Measurements from ENCODE around the gene MTM1.

The MTM1 gene

DNA sequence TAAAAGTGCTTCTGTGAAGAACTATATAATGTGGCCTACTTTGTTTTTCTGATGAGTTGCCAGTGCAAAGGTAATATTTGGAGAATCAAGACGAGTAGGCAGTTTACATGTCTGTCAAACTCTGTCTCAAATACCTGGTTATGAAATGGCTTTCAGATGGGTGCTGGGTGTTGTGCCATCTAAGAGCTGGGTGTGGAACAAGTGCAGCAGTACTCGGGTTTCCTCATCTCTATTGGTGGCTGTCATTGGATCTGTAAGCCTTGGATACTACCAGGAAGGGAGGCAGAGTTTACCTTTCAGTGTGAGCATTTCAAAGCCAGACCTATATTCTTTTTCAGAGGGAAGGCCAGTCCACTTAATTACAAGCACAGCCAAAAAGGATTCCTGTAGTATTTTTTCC lies 37.2 kb downstream of the MTM1 start:
- no peak for DNase-seq (ENCODE audit: low read depth)

DNA sequence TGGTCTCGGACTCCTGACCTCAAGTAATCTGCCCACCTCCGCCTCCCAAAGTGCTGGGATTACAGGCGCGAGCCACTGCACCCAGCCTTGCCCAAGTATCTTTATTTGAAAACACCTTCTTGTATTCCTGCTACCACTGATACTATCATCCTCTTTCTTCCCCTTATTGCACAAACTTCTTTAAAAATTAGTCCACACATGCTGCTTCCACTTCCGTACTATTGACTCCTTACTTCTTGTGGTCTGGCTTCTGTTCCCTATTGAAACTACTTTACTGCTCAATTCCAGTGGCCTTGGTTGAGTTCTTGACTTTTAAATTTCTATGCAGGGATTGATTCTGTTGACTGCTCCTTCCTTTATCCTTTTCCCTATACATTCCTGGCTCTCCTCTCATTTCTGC lies 38.8 kb downstream of the MTM1 start:
- no peak for DNase-seq (ENCODE audit: low read depth)

DNA sequence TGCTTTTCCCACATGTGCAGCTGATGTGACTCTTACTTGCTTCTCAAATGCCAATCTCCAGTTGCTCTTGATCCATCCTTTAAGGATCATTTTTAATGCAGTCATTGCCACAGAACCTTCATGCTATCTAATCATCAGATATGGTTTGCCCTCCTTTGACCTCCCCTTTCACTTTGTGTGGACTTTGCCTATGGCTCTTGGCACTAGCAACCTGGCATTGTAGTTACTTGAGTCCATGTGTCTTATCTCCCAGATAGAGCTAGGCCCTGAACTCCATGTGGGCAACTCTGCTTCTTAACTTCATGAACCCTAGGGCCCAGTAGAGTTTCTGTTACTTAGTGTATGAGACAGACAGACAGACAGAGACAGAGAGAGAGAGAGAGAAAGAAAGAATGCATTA lies 41.6 kb downstream of the MTM1 start:
- DNase-seq (ENCODE audit: low read depth), result no peak

DNA sequence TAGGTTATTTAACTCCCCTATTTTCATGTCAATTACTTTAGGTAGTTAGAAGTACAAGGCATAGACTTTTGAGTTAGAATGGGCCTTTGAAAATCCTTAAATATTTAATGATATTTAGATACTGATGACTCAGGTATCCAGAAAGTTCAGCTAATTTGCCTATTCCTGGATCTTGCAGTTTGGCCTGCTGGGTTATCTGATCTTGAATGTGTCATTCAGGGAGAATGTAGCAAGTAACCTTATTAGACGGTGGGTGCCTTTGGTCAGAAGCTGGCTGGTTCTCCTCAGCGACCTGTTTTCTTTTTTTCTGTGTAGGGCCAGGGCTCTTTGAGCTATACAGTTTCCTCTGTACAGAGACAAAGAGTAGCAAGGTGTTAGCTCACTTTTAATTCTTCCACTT lies 42.0 kb downstream of the MTM1 start:
- DNase-seq (ENCODE audit: low read depth), result no peak

DNA sequence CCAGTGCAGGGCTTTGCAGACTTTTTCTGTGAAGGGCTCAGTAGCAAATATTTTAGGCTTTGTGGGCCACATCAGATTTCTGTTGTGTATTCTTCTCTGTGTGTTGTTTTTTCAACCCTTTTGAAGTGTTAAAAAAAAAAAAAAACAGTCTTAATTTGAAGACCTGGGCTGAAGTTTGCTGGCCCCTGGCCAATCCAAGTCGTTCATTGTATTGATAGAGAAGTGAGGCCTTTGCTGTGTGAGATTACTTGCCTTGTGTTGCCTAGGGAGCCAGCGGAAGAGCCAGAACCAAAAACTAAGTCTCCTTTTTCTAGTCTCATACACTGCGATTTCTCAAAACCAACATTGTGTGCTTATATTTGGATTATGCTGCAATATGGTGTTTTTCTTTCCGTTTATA lies 46.9 kb downstream of the MTM1 start:
- no peak for DNase-seq (ENCODE audit: low read depth)

DNA sequence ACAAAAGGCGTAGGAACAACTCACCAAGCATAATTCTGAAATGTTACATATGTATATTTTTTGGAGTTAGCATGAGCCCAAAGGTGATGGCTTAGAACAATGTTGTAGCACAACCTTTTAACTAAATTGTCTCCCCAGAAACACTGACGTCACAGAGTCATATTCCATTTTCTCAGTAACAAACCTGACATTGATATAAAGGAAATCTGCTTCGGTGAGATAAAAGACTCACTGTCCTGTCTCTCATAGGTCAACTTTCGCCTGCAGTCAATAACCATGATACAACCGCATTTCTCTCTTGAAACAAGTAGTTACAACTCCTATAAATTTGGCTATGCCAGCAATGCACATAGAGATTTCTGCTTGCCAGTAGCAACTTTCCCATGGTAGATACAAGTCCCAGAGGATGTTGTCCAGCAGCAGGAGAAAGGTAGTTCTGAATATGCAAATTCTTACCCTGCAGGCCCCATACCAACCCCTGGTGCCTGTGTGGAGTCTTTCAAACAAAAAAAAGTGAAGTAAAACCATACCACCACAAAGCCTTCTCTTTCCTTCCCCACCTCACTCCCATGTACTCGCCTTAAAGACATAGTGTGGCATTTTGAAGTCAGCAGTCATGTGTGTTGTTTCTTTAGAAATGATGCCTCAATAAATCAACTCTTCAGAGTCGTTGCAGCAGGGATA lies 47.9 kb downstream of the MTM1 start:
- no peak for DNase-seq (ENCODE audit: low read depth)

DNA sequence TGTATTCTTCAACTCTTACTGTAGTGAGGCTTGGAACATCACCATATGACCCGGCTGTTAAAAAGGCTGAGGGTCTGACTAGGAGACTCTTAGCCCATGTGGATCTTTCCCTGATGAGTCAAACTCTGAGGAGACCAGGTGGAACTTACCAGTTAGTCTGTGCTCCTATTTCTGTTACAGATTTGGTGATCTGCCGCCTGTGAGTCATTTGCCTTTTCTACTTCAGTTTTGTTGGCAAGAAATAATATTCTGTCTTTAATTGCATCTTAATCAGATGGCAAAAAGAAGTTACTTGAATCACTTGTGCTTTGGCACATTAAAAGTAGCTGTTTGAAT lies 48.4 kb downstream of the MTM1 start:
- no peak for DNase-seq (ENCODE audit: low read depth)

DNA sequence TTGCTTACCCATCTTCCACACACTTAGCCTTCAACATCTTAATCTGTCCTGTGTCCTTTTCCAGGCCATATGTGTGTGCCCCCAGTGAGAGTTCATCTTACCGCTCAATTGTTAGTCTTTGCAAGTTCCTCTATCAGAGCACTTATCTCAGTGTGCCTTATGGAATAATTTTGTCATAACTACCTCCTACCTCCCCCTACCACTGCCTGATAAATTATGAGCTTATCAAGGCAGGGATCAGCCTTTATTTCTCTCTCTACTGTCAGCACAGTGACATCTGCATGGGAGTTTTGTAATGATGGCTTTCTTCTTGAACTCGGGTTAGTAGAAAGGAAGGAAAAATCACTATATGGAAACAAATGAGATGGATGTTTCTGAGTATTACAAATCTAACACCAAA lies 53.2 kb downstream of the MTM1 start:
- DNase-seq (ENCODE audit: low read depth), result no peak

DNA sequence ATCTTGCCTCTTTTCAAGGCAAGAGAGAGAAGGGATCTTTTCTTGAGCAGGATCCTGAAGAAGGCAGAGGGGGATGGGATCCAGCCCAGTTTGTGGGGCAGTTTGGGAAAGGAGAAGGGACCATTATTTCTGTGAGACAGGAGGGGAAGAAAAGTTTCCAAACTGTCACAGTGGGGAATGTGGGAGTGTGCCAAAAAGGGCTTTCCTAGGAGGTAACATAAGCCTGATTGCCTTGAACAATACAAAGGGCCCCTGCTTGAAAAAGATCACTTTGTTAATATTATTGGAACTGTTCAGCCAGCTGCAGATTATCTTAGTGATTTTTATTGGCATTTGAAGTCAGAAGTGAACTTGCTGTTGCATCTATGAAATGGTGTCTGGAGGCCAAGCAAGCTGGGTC lies 55.2 kb downstream of the MTM1 start:
- no peak for DNase-seq (ENCODE audit: low read depth)

DNA sequence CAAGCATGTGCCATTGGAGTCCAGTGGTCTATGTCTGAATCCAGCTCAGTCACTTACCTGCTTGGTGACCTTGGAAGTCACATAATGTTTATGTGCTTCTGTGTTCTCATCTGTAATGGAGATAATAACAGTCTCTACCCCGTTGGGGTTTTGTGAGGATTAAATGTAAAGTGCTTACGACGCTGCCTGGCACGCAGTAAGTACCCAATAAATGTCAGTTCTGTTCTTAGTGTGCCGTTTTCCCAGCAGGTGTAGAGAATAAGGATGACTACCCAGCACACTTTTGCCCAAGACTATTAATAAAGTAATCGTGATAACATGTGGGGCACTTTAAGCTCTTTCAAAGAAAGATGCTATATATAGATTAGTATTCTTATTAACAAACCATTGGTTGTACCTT lies 56.7 kb downstream of the MTM1 start:
- DNase-seq (ENCODE audit: low read depth), result no peak

DNA sequence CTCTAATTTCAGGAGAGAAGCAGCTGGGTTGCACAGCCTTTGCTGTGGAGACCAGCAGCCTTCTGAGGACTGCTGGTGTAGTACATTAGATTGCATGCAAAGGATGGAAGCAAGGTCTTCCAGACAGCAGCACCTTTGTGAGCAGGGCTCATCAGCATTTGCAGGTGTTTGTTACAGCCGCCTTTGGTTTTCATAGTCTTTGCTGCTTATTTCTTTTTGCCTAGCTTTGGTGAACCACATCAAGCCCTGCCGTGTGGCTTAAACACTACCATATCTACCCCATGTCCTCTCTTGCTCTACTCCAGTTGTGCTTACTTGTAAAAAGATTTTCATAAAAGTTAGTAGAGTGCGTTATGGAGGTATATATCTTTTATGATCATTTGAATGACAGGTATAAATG lies 57.5 kb downstream of the MTM1 start:
- DNase-seq (ENCODE audit: low read depth), result no peak

DNA sequence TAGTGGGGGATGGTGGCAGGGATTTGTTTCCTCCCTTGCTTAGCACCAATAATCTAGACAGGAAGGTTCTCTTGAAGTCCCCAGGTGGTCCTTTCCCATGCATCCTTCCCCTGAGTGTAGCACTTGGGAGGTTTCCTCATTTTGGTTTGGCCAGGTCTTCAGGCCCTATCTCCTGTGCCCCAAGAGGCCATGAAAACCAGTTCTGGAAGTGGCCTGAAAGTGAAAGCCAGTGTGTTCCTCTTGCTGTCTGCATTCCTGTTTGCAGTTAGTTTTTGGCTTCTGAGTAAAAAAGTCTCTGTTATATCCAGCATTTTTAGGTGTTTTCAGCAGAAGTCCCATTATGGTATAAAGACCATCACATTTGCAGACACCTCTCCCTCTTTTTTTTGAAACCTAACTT lies 59.5 kb downstream of the MTM1 start:
- DNase-seq (ENCODE audit: low read depth), result no peak

DNA sequence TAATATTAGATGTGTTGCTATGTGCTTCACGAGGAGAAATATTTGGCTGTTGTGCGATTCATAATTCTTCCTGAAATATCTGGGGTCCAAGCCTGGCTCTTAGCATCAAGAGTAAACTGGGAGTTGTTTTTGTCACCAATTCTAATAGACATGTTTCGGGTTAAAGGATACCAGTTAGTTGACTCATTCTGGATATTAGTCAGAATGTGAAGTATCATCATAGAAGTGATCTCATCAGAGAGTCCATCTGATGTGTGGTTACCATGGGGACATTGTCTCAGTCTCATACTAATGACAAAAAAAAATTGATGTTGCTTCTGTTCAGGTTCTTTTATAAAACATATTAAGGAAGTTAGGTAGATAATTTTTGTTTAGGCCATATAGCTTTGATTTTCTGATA lies 67.5 kb downstream of the MTM1 start:
- no peak for DNase-seq (ENCODE audit: low read depth)

DNA sequence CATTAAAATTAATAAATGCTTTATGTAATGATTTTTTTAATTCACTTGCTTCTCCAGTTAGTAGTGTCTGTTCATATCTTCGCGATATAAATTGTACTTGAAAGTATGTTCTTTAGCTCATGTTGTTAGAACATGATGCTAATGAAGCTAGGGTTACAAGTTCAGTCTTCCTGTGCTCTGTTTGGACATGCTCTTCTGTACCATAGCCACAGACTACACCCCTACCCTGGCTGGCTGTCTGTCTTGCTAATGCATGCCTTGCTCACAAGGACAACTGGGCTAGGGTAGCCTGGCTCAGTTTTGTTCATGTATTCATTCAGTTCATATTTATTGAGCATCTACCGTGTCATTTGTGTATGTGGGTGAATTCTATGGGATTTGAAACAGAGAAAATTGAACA lies 74.0 kb downstream of the MTM1 start:
- DNase-seq (ENCODE audit: low read depth), result no peak

DNA sequence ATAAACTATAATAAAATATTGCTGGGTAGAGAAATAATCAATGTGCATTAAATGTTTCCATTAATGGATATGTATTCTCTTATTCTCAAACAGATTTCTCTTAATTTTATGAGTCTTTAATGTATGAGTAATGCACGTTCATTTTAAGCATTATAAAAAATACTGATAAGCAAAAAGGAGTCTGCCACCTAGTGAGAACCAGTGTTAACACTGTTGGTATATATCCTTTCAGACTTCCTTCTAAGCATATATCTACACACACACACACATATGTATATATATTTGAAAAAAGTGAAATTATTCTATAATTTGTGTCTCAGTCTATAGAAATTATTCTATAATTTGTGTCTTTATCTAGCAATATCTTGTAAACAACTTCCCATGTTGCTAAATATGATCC lies 74.8 kb downstream of the MTM1 start:
- DNase-seq (ENCODE audit: low read depth), result no peak

DNA sequence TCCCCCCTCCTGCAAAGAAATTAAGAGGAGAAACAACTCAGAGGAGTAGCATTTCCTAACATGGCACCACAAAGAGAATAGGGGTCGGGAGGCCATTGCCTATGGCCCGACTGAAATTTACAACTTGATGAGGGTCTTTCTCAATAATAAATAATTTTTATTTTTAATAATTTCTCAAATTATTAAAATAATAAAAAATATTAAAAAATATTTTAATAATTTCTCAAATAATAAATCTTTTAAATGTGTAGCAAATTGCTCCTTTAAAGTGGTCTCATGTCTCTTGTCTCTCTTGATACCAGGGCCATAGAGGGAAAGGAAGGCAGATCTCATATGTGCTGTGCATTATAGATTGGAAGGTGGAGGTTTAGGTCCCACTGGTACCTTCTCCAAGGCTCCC lies 75.5 kb downstream of the MTM1 start:
- DNase-seq (ENCODE audit: low read depth), result no peak

DNA sequence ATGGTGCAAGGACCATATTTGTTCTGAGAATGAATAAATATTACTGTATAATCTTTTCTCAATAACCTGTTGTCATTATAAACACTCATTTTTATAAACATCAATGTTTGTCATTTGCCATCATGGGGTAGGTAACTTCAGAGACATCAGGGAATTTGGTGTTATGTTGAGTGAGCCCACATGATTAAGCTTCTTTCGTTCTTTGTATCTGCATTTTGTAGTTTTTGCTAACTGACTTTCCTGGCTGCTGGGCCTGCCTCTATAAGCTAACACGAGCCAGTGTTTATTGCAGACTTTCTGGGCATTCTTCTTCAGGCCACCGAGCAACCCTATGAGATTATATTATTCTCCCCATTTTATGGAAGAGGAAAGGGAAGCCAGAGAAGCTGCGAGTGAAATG lies 76.0 kb downstream of the MTM1 start:
- no peak for DNase-seq (ENCODE audit: low read depth)

DNA sequence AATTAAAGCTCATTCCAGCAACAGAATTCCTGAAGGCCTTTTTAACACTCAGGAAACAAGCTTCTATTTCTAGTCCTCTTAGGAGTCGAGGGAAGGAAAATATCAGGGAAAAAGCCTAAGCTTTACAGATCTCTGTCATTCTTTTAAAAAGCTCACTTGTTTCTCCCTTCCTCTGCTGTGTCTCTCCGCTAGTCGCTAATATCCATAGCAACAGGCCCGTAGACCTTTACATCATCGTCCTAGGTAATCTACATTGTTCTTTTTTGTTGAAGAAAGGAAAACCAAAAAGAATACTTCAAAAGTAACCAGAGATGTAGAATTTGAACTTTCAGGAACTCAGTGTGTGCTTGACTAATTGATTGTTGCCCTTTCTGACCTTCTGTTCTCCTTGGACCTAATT lies 78.9 kb downstream of the MTM1 start:
- no peak for DNase-seq (ENCODE audit: low read depth)

DNA sequence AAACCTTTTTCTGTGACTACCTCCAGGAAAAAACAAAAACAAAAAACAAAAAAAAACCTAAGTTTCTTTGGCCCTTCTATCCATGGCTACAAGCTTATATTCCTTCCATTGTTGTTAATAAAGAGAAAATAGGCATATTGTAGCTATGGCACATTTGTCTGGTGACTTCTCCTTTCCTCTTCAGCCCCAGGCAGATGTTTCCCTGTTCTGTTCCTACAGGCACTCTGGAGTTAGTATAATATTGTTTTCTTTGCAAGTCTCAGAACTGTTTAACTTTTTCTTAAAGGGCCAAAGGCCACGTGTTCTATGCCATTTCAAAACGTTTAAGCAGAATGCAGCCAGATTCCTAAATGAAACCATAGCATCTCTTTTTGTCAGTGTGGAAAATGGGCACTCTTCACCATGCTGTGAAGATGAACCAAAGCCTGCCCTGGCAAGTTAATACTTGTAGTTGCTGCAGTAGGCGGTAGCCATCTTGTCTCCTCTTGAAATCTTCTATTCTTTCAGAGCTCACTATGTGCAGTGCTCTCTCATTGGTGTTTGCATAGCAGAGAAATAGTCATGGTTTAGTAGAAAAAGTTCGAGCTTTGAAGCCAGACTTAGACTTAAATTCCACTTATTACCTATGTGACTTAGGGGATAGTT lies 80.0 kb downstream of the MTM1 start:
- no peak for DNase-seq (ENCODE audit: low read depth)

DNA sequence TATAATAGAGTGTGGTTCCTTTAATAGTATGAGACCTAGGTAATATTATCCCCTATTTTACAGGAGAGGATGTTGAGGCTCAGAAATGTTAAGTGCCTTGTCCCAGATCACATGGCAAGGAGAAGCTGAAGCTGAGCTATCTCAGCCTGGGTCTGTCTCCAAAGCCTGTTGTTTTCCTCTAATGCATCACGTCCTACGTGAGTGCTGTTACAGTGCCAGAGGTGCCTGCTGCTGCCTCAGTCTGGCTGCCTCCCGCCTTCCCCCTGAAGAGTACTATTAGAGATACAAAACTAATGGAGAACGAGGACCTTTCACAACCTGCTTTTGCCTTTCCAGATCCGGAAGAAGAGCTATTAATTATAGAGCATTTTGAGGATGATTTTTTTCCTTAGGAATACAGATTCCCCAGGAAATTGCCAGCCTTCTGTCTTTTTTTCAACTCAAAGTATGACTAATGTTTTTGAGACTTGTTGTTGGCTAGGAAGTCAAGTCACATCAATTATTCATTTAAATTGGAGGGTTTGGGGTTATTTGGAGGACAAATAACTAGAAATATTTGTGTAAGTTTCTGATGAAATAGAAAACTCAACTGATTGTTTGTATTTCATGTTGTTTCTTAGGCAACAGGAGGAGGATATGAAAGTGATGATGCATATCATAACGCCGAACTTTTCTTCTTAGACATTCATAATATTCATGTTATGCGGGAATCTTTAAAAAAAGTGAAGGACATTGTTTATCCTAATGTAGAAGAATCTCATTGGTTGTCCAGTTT lies 80.9 kb downstream of the MTM1 start:
- no peak for DNase-seq (ENCODE audit: low read depth)

DNA sequence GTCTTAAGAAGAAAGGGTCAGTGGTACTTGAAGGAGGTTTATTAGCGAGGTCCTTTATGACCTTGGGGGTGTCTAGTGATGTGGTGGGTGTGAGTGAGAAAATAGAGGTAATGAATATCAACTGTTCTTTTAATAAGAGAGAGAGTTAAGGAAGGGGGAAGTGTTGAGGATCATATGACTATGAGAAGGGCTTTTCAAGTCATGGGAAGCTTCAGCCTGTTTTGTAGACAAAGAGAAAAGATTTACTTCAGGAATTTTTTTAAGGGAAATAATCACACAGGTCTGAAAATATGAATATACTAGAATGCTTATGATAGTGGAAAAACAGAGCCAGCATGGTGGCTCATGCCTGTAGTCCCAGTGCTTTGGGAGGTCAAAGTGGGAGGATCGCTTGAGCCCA lies 83.5 kb downstream of the MTM1 start:
- DNase-seq (ENCODE audit: low read depth), result no peak

DNA sequence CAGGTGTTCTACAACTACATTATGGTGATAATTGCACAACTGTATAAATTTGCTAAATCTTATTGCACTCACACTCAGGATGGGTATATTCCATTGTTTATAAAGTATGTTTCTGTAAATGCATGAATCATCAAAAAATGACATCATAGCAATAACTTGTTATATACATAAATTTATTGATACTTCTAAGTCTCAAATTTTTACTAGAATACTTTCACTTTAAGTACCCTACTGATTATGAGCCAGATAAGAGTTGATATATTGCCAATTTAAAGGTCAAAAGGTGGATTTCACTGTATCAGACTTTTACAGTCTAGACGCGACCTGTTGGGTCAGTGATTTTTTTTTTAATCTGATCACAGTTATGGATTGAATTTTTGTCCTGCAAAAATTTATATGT lies 87.4 kb downstream of the MTM1 start:
- no peak for DNase-seq (ENCODE audit: low read depth)

DNA sequence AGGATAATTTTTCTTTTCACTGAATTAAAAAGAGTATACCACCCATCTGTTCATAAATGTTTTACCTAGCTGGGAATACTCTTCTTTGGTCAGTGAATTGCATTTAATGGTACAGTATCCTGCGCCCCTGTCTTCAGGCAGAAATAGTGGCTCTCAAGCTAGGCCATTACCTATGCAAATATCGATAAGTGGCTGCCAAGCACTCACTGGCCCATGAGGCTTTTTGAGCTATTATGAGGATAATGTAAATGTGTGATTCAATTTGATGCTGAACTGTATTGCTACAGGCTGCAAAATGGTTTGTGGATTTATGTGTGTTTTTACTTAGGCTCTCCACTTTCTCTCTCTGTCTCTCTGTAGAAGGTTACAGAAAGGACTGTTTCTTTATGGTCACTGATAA lies 94.7 kb downstream of the MTM1 start:
- no peak for DNase-seq (ENCODE audit: low read depth)

DNA sequence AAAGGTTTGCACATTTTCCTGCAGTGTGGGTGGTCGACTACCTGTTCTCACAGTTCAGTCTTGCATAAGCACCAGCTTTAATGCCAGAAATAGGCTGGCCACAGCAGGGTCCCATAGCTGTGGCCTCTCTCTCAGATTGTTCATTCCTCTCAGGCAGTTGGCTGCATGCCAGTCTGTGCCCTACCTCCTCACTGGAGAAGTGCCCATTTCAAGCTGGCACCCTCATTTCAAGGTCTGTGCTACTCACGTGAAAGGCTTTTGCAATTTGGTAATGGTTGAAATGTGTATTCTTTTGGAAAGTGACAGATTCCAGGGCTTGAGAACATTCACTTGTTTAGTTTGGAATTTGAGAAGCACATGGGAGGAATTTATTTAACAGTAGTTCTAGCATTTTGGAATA lies 95.9 kb downstream of the MTM1 start:
- DNase-seq (ENCODE audit: low read depth), result no peak
